GM12801 (cell line): ENCODE results near the gene CYSRT1.

Source experiments
- TF ChIP-seq, protein P1 (sequence below): IDR thresholded peaks from one replicate; pipeline ENCODE4 v1.5.1; 2011; ENCODE audit warnings: control low read depth; ENCODE audit not compliant: insufficient read length; ENCODE audit errors: extremely low read depth

The CYSRT1 gene

DNA sequence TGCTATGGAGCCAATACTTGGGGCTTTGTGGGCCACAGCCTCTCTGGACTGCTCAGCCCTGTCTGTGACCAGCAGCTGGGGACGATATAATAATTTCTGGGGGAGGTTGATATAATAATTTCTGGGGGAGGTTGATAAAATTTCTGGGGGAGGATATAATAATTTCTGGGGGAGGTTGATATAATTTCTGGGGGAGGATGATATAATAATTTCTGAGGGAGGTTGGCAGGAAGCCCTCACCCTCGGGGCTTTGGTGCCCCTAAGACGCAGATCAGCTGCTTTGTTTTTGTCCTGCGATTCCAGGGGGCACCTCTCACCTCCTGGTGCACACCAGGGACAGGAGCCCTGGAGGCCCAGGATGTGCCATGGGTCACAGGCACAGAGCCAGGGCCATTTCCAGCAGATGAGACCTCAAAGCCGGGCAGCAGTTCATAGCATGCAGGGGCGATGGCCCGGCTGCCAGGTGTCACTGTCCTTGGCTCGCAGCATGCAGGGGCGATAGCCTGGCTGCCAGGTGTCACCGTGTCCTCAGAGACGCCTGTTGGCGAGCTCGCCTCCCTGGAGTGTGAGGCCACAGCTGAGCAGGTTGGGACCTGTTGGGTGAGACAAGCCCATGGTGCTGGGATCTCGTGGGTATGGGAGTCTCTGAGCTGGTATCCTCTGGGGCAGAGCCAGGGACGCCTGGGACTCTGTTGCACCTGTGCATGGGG, 48.8 kb downstream of the CYSRT1 start:
- TF ChIP-seq, protein P1, sequence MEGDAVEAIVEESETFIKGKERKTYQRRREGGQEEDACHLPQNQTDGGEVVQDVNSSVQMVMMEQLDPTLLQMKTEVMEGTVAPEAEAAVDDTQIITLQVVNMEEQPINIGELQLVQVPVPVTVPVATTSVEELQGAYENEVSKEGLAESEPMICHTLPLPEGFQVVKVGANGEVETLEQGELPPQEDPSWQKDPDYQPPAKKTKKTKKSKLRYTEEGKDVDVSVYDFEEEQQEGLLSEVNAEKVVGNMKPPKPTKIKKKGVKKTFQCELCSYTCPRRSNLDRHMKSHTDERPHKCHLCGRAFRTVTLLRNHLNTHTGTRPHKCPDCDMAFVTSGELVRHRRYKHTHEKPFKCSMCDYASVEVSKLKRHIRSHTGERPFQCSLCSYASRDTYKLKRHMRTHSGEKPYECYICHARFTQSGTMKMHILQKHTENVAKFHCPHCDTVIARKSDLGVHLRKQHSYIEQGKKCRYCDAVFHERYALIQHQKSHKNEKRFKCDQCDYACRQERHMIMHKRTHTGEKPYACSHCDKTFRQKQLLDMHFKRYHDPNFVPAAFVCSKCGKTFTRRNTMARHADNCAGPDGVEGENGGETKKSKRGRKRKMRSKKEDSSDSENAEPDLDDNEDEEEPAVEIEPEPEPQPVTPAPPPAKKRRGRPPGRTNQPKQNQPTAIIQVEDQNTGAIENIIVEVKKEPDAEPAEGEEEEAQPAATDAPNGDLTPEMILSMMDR, result no peak

GRCh38 chr9:137275203-137275587, 50.2 kb downstream of the CYSRT1 start:
- TF ChIP-seq, protein P1, result no peak
